Liver (tissue), 9 donors: ENCODE results near the gene WAPL. TPM values are rescaled to one million over a fixed set of nuclear protein-coding genes. Genes with fewer than 3 reads are reported as not detected.

Experiments used
- DNase-seq: peaks from one replicate; pipeline ENCODE4 v3.0.0-alpha.2; 2017; ENCODE audit warnings: low spot score
- H3K27ac ChIP-seq, 2 donors: one replicate each; pipeline ENCODE4 v1.7.0; 2013; ENCODE audit warnings: inconsistent platforms in 2 of 2, low read length in 2 of 2, control low read depth in 1 of 2, low read depth in 1 of 2, mild to moderate bottlenecking in 1 of 2
- H3K27me3 ChIP-seq, 4 donors: one replicate each; pipeline versions ENCODE4 v1.6.1 to v1.7.0; 2013; ENCODE audit warnings: low read length in 3 of 4, inconsistent platforms in 1 of 4, mild to moderate bottlenecking in 1 of 4, moderate library complexity in 1 of 4; ENCODE audit not compliant: control insufficient read depth in 4 of 4, insufficient read depth in 4 of 4
- H3K36me3 ChIP-seq, 4 donors: one replicate each; pipeline versions ENCODE4 v1.6.1 to v1.7.0; 2013; ENCODE audit warnings: low read length in 3 of 4, mild to moderate bottlenecking in 3 of 4, low read depth in 1 of 4, moderate library complexity in 1 of 4; ENCODE audit not compliant: control insufficient read depth in 4 of 4, insufficient read depth in 3 of 4
- H3K4me1 ChIP-seq, 4 donors: one replicate each; pipeline versions ENCODE4 v1.6.1 to v1.7.0; 2013; ENCODE audit warnings: low read length in 3 of 4, mild to moderate bottlenecking in 3 of 4, moderate library complexity in 1 of 4; ENCODE audit not compliant: control insufficient read depth in 4 of 4, insufficient read depth in 4 of 4
- H3K4me3 ChIP-seq, 3 donors: one replicate each; pipeline versions ENCODE4 v1.6.1 to v1.7.0; 2013; ENCODE audit warnings: low read length in 3 of 3, control low read depth in 1 of 3, low read depth in 1 of 3, mild to moderate bottlenecking in 1 of 3
- H3K9ac ChIP-seq, 2 donors: one replicate each; pipeline ENCODE4 v1.7.0; 2013; ENCODE audit warnings: low read length in 2 of 2, mild to moderate bottlenecking in 2 of 2, moderate library complexity in 2 of 2, control low read depth in 1 of 2, low read depth in 1 of 2
- H3K9me3 ChIP-seq, 4 donors: one replicate each; pipeline versions ENCODE4 v1.6.1 to v1.7.0; 2013; ENCODE audit warnings: low read length in 3 of 4; ENCODE audit not compliant: control insufficient read depth in 4 of 4
- ATF3 ChIP-seq: IDR thresholded peaks from 2 replicates; pipeline ENCODE4 v1.6.1; 2016; ENCODE audit warnings: antibody characterized with exemption
- EGR1 ChIP-seq, 2 donors: IDR thresholded peaks; 2 replicates each; pipeline ENCODE4 v1.6.1; 2016 to 2018; ENCODE audit warnings: antibody characterized with exemption in 2 of 2, low read depth in 2 of 2
- FOXA1 ChIP-seq: IDR thresholded peaks from 2 replicates; pipeline ENCODE4 v1.6.1; 2016; ENCODE audit warnings: antibody characterized with exemption
- FOXA2 ChIP-seq: IDR thresholded peaks from 2 replicates; pipeline ENCODE4 v1.6.1; 2016; ENCODE audit warnings: antibody characterized with exemption
- GABPA ChIP-seq, 2 donors: IDR thresholded peaks in 1 of 2; conservative IDR thresholded peaks in 1 of 2; 2 replicates each; pipeline ENCODE4 v1.6.1; 2016; ENCODE audit warnings: antibody characterized with exemption in 2 of 2, mild to moderate bottlenecking in 1 of 2, moderate library complexity in 1 of 2
- HNF4A ChIP-seq, 2 donors: conservative IDR thresholded peaks; 2 replicates each; pipeline ENCODE4 v1.6.1; 2016; ENCODE audit warnings: antibody characterized with exemption in 2 of 2, mild to moderate bottlenecking in 2 of 2
- HNF4G ChIP-seq: IDR thresholded peaks from 2 replicates; pipeline ENCODE4 v1.6.1; 2016; ENCODE audit warnings: antibody characterized with exemption
- JUND ChIP-seq, 2 donors: IDR thresholded peaks; 2 replicates each; pipeline ENCODE4 v1.6.1; 2016; ENCODE audit warnings: antibody characterized with exemption in 2 of 2
- NR2F2 ChIP-seq: IDR thresholded peaks from 2 replicates; pipeline ENCODE4 v1.6.1; 2016; ENCODE audit warnings: antibody characterized with exemption
- RAD21 ChIP-seq, 2 donors: IDR thresholded peaks; 2 replicates each; pipeline ENCODE4 v1.6.1; 2016; ENCODE audit warnings: antibody characterized with exemption in 2 of 2, mild to moderate bottlenecking in 2 of 2
- RXRA ChIP-seq, 2 donors: IDR thresholded peaks; 2 replicates each; pipeline ENCODE4 v1.6.1; 2017 to 2018; ENCODE audit warnings: antibody characterized with exemption in 2 of 2, mild to moderate bottlenecking in 1 of 2
- SP1 ChIP-seq: IDR thresholded peaks from 2 replicates; pipeline ENCODE4 v1.6.1; 2018; ENCODE audit warnings: antibody characterized with exemption, mild to moderate bottlenecking
- TAF1 ChIP-seq: conservative IDR thresholded peaks from 2 replicates; pipeline ENCODE4 v1.6.1; 2016; ENCODE audit warnings: antibody characterized with exemption, mild to moderate bottlenecking
- WGBS: extraction: QIAGEN DNeasy Blood & Tissue Kit; methylation state at CpG from one replicate; pipeline ENCODE4 v1.1.7; 2013; 5-methylcytosine and 5-hydroxymethylcytosine counted together
- polyA plus RNA-seq, 2 donors: library from polyadenylated mRNA; stranded (reverse) in 1 of 2; unstranded in 1 of 2; fragments of 200-250 nt in 1 of 2; fragments of >200 nt in 1 of 2; fragmentation: Nextera tagmentation in 1 of 2; extraction: Ambion mirVana in 1 of 2; gene quantifications; one replicate each; pipeline versions ENCODE4 v1.2.1 to v1.2.3, GENCODE V29; 2013 to 2015
- total RNA-seq, 2 donors: library from RNA; depleted of rRNA; stranded (reverse); fragments of >200 nt; gene quantifications; one replicate each; pipeline ENCODE4 v1.2.3, GENCODE V29; 2014
- TF ChIP-seq, protein P1 (sequence below): IDR thresholded peaks from 2 replicates; pipeline ENCODE4 v1.6.1; 2016; ENCODE audit warnings: antibody characterized with exemption
- TF ChIP-seq, protein P2 (sequence below): fragments of 150-350 bp; IDR thresholded peaks from 2 replicates; pipeline ENCODE4 v1.5.1; 2017; ENCODE audit warnings: improper control_type of control experiment, low read depth, low read length; ENCODE audit not compliant: missing input control
- TF ChIP-seq, protein P3 (sequence below): IDR thresholded peaks from 2 replicates; pipeline ENCODE4 v1.6.1; 2016; ENCODE audit warnings: antibody characterized with exemption, mild to moderate bottlenecking
- donor health status: healthy.
- donor health status: healthy.
- donor health status: healthy.
- donor health status: healthy.
- donor health status: healthy.

The WAPL gene
- total and polyA plus RNA-seq, 4 donors = 9.7 to 37.9 (median 24.0) TPM

DNA sequence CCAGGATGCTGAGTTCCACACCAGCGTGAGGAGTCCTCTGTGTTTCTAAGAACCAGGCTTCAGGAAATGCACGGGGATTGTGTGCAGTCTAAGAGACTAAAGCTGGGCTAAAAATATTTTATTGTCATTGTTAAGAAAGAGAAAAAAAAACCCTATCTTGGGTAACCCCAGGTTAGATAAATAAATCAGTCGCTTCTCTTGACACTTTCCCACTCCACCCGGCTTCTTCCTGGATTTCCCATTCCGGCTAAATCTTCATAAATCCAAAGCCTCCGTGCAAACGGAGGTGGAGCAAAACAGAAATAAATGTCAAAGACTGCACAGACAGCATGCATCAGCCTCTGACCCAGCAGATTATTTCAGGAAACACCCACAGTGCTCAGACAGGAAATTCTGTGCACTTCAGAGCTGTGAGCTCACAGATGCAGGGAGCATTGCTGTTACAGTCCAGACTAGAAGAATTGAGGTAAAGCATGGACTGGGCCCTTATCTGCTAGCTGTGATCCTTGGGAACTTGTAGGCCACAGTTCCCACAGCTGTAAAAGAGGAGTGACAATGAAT lies 110.2 kb downstream of the WAPL start:
- no peak for DNase-seq
- WGBS = 19% methylated on average over 7 of the region's 7 CpGs
- TF ChIP-seq JUND (IDR thresholded peaks at IDR 0.05) (peak in 1 of 2 donors; percentile 12), EGR1 (IDR thresholded peaks at IDR 0.05; ENCODE audit: low read depth in 2 of 2) (no peak), SP1 (peak; percentile 36), HNF4G (no peak), TAF1 (no peak), FOXA2 (no peak), GABPA (IDR thresholded peaks at IDR 0.05 in 1 of 2, conservative IDR thresholded peaks at IDR 0.05 in 1 of 2) (no peak), RXRA (IDR thresholded peaks at IDR 0.05) (no peak), RAD21 (IDR thresholded peaks at IDR 0.05) (peak in 1 of 2 donors; percentile 27), HNF4A (conservative IDR thresholded peaks at IDR 0.05) (no peak), NR2F2 (peak; percentile 84), FOXA1 (no peak)
- TF ChIP-seq, protein P1, sequence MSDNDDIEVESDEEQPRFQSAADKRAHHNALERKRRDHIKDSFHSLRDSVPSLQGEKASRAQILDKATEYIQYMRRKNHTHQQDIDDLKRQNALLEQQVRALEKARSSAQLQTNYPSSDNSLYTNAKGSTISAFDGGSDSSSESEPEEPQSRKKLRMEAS = peak; percentile 8
- TF ChIP-seq, protein P2, sequence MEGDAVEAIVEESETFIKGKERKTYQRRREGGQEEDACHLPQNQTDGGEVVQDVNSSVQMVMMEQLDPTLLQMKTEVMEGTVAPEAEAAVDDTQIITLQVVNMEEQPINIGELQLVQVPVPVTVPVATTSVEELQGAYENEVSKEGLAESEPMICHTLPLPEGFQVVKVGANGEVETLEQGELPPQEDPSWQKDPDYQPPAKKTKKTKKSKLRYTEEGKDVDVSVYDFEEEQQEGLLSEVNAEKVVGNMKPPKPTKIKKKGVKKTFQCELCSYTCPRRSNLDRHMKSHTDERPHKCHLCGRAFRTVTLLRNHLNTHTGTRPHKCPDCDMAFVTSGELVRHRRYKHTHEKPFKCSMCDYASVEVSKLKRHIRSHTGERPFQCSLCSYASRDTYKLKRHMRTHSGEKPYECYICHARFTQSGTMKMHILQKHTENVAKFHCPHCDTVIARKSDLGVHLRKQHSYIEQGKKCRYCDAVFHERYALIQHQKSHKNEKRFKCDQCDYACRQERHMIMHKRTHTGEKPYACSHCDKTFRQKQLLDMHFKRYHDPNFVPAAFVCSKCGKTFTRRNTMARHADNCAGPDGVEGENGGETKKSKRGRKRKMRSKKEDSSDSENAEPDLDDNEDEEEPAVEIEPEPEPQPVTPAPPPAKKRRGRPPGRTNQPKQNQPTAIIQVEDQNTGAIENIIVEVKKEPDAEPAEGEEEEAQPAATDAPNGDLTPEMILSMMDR = no peak
- Histone ChIP-seq H3K4me1 (peaks cover 1 to 13% (median 7%) of the 10 kb centered on the region in 4 donors), H3K36me3 (no peaks in the 10 kb centered on the region), H3K9me3 (peaks cover 0 to 3% (median 0%) of the 10 kb centered on the region in 4 donors), H3K9ac (no peak overlapping the region), H3K27ac (peak overlapping the region; percentile 25 to 34), H3K4me3 (no peak overlapping the region), H3K27me3 (no peaks in the 10 kb centered on the region)

GRCh38 chr10:86410542-86411124 lies 111.0 kb downstream of the WAPL start:
- Histone ChIP-seq H3K9ac (no peak overlapping the region), H3K4me1 (peaks cover 1 to 14% (median 7%) of the 10 kb centered on the region in 4 donors), H3K4me3 (no peak overlapping the region), H3K27ac (peak overlapping the region; percentile 25 to 34), H3K9me3 (peaks cover 0 to 3% (median 0%) of the 10 kb centered on the region in 4 donors), H3K36me3 (no peaks in the 10 kb centered on the region), H3K27me3 (no peaks in the 10 kb centered on the region)
- 50% methylated on average over 4 of the region's 4 CpGs for WGBS
- TF ChIP-seq, protein P3, sequence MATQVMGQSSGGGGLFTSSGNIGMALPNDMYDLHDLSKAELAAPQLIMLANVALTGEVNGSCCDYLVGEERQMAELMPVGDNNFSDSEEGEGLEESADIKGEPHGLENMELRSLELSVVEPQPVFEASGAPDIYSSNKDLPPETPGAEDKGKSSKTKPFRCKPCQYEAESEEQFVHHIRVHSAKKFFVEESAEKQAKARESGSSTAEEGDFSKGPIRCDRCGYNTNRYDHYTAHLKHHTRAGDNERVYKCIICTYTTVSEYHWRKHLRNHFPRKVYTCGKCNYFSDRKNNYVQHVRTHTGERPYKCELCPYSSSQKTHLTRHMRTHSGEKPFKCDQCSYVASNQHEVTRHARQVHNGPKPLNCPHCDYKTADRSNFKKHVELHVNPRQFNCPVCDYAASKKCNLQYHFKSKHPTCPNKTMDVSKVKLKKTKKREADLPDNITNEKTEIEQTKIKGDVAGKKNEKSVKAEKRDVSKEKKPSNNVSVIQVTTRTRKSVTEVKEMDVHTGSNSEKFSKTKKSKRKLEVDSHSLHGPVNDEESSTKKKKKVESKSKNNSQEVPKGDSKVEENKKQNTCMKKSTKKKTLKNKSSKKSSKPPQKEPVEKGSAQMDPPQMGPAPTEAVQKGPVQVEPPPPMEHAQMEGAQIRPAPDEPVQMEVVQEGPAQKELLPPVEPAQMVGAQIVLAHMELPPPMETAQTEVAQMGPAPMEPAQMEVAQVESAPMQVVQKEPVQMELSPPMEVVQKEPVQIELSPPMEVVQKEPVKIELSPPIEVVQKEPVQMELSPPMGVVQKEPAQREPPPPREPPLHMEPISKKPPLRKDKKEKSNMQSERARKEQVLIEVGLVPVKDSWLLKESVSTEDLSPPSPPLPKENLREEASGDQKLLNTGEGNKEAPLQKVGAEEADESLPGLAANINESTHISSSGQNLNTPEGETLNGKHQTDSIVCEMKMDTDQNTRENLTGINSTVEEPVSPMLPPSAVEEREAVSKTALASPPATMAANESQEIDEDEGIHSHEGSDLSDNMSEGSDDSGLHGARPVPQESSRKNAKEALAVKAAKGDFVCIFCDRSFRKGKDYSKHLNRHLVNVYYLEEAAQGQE = no peak
- TF ChIP-seq RXRA (IDR thresholded peaks at IDR 0.05) (no peak), JUND (IDR thresholded peaks at IDR 0.05) (peak in 1 of 2 donors; percentile 42), RAD21 (IDR thresholded peaks at IDR 0.05) (no peak), ATF3 (no peak), HNF4G (no peak), FOXA1 (no peak), FOXA2 (no peak), EGR1 (IDR thresholded peaks at IDR 0.05; ENCODE audit: low read depth in 2 of 2) (no peak)
- TF ChIP-seq, protein P2 = no peak
- TF ChIP-seq, protein P1 = peak; percentile 24
- no peak for DNase-seq
